DND-41 (cell line): ENCODE data around the gene TYRO3.

Source experiments
- ATAC-seq: fragments of 200-7000 bp; cut with Tn5 transposase; 3 replicates; pipeline ENCODE4 v1.9.1; 2021; ENCODE audit warnings: low read depth; ENCODE audit not compliant: insufficient read depth
- DNase-seq: peaks from one replicate; pipeline ENCODE4 v3.0.0-alpha.2; 2020
- H2AFZ ChIP-seq: 2 replicates; pipeline ENCODE4 v1.6.0; 2012; ENCODE audit warnings: low read depth, low read length
- H3K27ac ChIP-seq: 2 replicates; pipeline ENCODE4 v1.5.1; 2012; ENCODE audit warnings: low read length, inconsistent platforms
- H3K27me3 ChIP-seq: fragments of 200-600 bp; sonication (generic); 2 replicates; pipeline ENCODE4 v1.6.0; 2012; ENCODE audit warnings: low read length, mild to moderate bottlenecking, inconsistent platforms; ENCODE audit not compliant: insufficient read depth, poor library complexity
- H3K36me3 ChIP-seq: 2 replicates; pipeline ENCODE4 v1.5.1; 2012; ENCODE audit warnings: low read length, inconsistent platforms; ENCODE audit not compliant: insufficient read depth
- H3K4me1 ChIP-seq: 2 replicates; pipeline ENCODE4 v1.5.1; 2012; ENCODE audit warnings: mild to moderate bottlenecking, low read length; ENCODE audit not compliant: insufficient read depth
- H3K4me2 ChIP-seq: 2 replicates; pipeline ENCODE4 v1.6.0; 2012; ENCODE audit warnings: mild to moderate bottlenecking, moderate library complexity, low read length, inconsistent platforms; ENCODE audit not compliant: insufficient read depth
- H3K4me3 ChIP-seq, 2 experiments: fragments of 200-600 bp in 1 of 2; shearing (Covaris generic) in 1 of 2; 2 replicates each; pipeline ENCODE4 v1.5.1; 2012 to 2016; ENCODE audit warnings: inconsistent platforms in 2 of 2, low read length in 2 of 2, mild to moderate bottlenecking in 2 of 2, low read depth in 1 of 2, moderate library complexity in 1 of 2
- H3K79me2 ChIP-seq: 2 replicates; pipeline ENCODE4 v1.6.0; 2012; ENCODE audit warnings: low read length, inconsistent platforms; ENCODE audit not compliant: insufficient read depth
- H3K9ac ChIP-seq: 2 replicates; pipeline ENCODE4 v1.6.0; 2012; ENCODE audit warnings: low read depth, mild to moderate bottlenecking, inconsistent platforms, low read length, moderate library complexity
- H3K9me3 ChIP-seq: 2 replicates; pipeline ENCODE4 v1.5.1; 2012; ENCODE audit warnings: low read length, moderate library complexity, mild to moderate bottlenecking, inconsistent platforms; ENCODE audit not compliant: insufficient read depth, severe bottlenecking
- H4K20me1 ChIP-seq: 2 replicates; pipeline ENCODE4 v1.6.0; 2012; ENCODE audit warnings: low read length; ENCODE audit not compliant: insufficient read depth
- EZH2 ChIP-seq: IDR thresholded peaks from 3 replicates; pipeline ENCODE4 v1.6.1; 2012; ENCODE audit warnings: borderline replicate concordance, low read depth, mild to moderate bottlenecking, moderate library complexity, low read length, inconsistent platforms; ENCODE audit not compliant: severe bottlenecking
- TF ChIP-seq, protein P1 (sequence below): IDR thresholded peaks from 2 replicates; pipeline ENCODE4 v1.5.1; 2012; ENCODE audit warnings: borderline replicate concordance, low read length, moderate library complexity, mild to moderate bottlenecking; ENCODE audit not compliant: poor library complexity, severe bottlenecking; ENCODE audit errors: extremely low read depth

Gene TYRO3

DNA sequence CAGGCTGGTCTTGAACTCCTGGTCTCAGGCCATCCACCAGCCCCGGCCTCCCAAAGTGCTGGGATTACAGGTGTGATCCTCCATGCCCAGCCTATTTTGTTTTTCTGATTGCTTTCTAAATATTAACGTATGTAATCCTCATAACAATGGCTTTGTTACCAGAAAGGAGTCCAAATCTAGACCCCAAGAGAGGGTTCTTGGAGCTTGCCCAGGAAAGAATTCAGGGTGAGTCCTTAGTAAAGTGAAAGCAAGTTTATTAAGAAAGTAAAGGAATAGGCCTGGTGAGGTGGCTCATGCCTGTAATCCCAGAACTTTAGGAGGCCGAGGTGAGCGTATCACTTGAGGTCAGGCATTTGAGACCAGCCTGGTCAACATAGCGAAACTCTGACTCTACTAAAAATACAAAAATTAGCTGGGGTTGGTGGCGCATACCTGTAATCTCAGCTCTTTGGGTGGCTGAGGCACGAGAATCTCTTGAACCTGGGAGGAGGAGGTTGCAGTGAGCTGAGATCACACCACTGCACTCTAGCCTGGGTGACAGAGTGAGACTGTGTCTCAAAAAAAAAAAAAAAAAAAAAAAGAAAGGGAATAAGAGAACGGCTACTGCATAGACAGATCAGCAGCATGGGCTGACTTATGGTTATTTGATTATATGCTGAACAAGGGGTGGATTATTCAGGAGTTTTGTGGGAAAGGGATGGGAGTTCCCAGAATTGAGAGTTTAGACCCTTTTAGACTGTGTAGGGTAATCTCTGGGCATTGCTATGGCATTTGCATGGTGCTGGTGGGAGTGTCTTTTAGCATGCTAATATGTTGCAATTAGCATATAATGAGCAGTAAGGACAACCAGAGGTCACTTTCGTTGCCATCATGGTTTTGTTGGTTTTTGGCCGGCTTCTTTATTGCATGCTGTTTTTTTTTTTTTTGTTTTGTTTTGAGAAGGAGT is 36.1 kb downstream of the TYRO3 start:
- no peak for ATAC-seq
- H3K9me3 ChIP-seq = no peaks in the 10 kb centered on the region

DNA sequence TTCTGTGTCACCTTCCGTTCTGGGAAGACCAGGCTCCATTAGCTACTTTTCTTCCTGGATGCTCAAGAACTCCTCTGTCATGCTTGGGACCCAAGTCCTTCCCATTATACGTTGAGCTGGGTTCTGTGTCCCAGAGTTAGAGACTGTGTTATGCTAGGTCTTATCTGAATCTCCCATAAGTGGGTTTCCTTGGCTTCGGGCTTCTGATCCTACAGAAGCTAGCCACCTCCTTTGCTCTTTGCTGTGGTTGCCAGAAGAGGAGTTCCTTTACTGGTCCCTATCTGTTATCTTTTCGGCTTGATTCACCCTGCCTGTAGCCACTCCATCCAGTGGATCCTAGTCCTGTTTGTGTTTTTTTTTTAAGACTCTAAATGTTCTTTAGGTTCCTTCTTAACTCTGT is 38.0 kb downstream of the TYRO3 start:
- Histone ChIP-seq H2AFZ (no peak overlapping the region), H3K9me3 (peaks cover 4% of the 10 kb centered on the region), H3K4me3 (no peak overlapping the region), H3K4me2 (no peak overlapping the region), H3K4me1 (no peaks in the 10 kb centered on the region), H3K36me3 (no peaks in the 10 kb centered on the region), H3K79me2 (no peaks in the 10 kb centered on the region), H3K9ac (no peak overlapping the region), H4K20me1 (no peaks in the 10 kb centered on the region), H3K27me3 (no peaks in the 10 kb centered on the region), H3K27ac (no peak overlapping the region)
- no peak for DNase-seq
- TF ChIP-seq EZH2 = no peak
- TF ChIP-seq, protein P1, sequence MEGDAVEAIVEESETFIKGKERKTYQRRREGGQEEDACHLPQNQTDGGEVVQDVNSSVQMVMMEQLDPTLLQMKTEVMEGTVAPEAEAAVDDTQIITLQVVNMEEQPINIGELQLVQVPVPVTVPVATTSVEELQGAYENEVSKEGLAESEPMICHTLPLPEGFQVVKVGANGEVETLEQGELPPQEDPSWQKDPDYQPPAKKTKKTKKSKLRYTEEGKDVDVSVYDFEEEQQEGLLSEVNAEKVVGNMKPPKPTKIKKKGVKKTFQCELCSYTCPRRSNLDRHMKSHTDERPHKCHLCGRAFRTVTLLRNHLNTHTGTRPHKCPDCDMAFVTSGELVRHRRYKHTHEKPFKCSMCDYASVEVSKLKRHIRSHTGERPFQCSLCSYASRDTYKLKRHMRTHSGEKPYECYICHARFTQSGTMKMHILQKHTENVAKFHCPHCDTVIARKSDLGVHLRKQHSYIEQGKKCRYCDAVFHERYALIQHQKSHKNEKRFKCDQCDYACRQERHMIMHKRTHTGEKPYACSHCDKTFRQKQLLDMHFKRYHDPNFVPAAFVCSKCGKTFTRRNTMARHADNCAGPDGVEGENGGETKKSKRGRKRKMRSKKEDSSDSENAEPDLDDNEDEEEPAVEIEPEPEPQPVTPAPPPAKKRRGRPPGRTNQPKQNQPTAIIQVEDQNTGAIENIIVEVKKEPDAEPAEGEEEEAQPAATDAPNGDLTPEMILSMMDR = no peak
- no peak for ATAC-seq

More for the DNA sequence above, 36.1 kb downstream of the TYRO3 start:
- no peak for TF ChIP-seq EZH2
- TF ChIP-seq, protein P1 = no peak
- Histone ChIP-seq H2AFZ (no peak overlapping the region), H3K4me2 (no peak overlapping the region), H3K27me3 (no peaks in the 10 kb centered on the region), H3K79me2 (no peaks in the 10 kb centered on the region), H4K20me1 (no peaks in the 10 kb centered on the region), H3K36me3 (no peaks in the 10 kb centered on the region), H3K27ac (no peak overlapping the region), H3K4me1 (no peaks in the 10 kb centered on the region), H3K9ac (no peak overlapping the region), H3K4me3 (no peak overlapping the region)
- no peak for DNase-seq

DNA sequence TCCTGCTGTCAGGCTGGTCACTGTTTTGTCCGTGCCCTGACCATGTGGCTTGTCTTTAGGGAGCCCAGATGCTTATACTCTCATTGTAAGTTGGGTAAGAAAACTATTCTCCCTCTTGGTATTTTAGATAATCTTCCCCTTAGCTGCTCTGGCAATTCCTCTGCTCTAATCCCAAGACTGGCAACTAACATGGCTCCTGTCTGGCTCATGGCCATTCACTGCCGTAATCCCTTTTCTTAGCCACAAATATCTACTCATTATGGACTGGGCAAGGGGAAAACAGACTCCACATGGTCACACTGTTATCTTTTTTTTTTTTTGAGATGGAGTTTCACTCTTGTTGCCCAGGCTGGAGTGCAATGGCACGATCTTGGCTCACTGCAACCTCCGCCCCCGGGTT is 38.8 kb downstream of the TYRO3 start:
- H3K36me3 ChIP-seq = no peaks in the 10 kb centered on the region
- no peaks in the 10 kb centered on the region for H3K27me3 ChIP-seq
- no peak overlapping the region for H3K9ac ChIP-seq
- no peak overlapping the region for H3K4me3 ChIP-seq
- no peak for ATAC-seq
- no peak for TF ChIP-seq EZH2
- TF ChIP-seq, protein P1 = no peak
- peaks cover 4% of the 10 kb centered on the region for H3K9me3 ChIP-seq
- H3K4me2 ChIP-seq = no peak overlapping the region
- DNase-seq = no peak
- H3K4me1 ChIP-seq = no peaks in the 10 kb centered on the region
- H3K27ac ChIP-seq = no peak overlapping the region
- H3K79me2 ChIP-seq = no peaks in the 10 kb centered on the region
- no peak overlapping the region for H2AFZ ChIP-seq
- no peaks in the 10 kb centered on the region for H4K20me1 ChIP-seq
